KMS-11 (cell line): ENCODE data around the gene DRAM2.

Source experiments
- H2AFZ ChIP-seq: fragments of 200-600 bp; sonication (generic); 2 replicates; pipeline ENCODE4 v1.6.1; 2016; ENCODE audit warnings: antibody characterized with exemption, mixed run types, low read depth
- H3K27ac ChIP-seq: fragments of 200-600 bp; sonication (generic); 2 replicates; pipeline ENCODE4 v1.6.1; 2016; ENCODE audit warnings: mild to moderate bottlenecking, mixed run types
- H3K27me3 ChIP-seq: fragments of 200-600 bp; sonication (generic); 2 replicates; pipeline ENCODE4 v1.6.1; 2017; ENCODE audit warnings: mild to moderate bottlenecking, low read depth, mixed run types, moderate library complexity; ENCODE audit not compliant: insufficient read depth
- H3K36me3 ChIP-seq: fragments of 200-600 bp; sonication (generic); 2 replicates; pipeline ENCODE4 v1.6.1; 2017; ENCODE audit warnings: mild to moderate bottlenecking, mixed run types; ENCODE audit not compliant: insufficient read depth
- H3K4me1 ChIP-seq: fragments of 200-600 bp; sonication (generic); 2 replicates; pipeline ENCODE4 v1.6.1; 2016; ENCODE audit warnings: mild to moderate bottlenecking, low read depth, mixed run types; ENCODE audit not compliant: poor library complexity, severe bottlenecking
- H3K4me2 ChIP-seq: fragments of 200-600 bp; sonication (generic); 2 replicates; pipeline ENCODE4 v1.7.0; 2016; ENCODE audit warnings: mild to moderate bottlenecking, mixed run types
- H3K4me3 ChIP-seq: fragments of 200-600 bp; sonication (generic); IDR thresholded peaks from 2 replicates; pipeline ENCODE4 v1.6.1; 2017; ENCODE audit warnings: low read depth, low read length, mixed read lengths; ENCODE audit not compliant: insufficient read depth
- H3K79me2 ChIP-seq: fragments of 200-600 bp; sonication (generic); 2 replicates; pipeline ENCODE4 v1.6.1; 2016; ENCODE audit warnings: low read depth, mixed run types; ENCODE audit not compliant: insufficient read depth
- H3K9ac ChIP-seq: fragments of 200-600 bp; sonication (generic); 2 replicates; pipeline ENCODE4 v1.6.1; 2016; ENCODE audit warnings: mild to moderate bottlenecking, mixed run types
- H4K20me1 ChIP-seq: fragments of 200-600 bp; sonication (generic); 2 replicates; pipeline ENCODE4 v1.6.1; 2016; ENCODE audit warnings: mild to moderate bottlenecking, mixed run types; ENCODE audit not compliant: insufficient read depth
- TF ChIP-seq, protein P1 (sequence below): fragments of 200-600 bp; sonication (generic); conservative IDR thresholded peaks from 2 replicates; pipeline ENCODE4 v1.6.1; 2017; ENCODE audit warnings: low read depth, mild to moderate bottlenecking, antibody characterized with exemption, low read length, moderate library complexity, mixed read lengths

DRAM2 gene

GRCh38 chr1:111126354-111126753 lies 13.5 kb downstream of the DRAM2 start:
- Histone ChIP-seq H3K27me3 (no peaks in the 10 kb centered on the region), H3K4me3 (no peak overlapping the region), H3K27ac (no peak overlapping the region), H3K36me3 (no peaks in the 10 kb centered on the region), H3K4me2 (no peak overlapping the region), H3K4me1 (no peaks in the 10 kb centered on the region), H4K20me1 (no peaks in the 10 kb centered on the region), H3K9ac (no peak overlapping the region), H3K79me2 (no peaks in the 10 kb centered on the region), H2AFZ (no peak overlapping the region)
- TF ChIP-seq, protein P1, sequence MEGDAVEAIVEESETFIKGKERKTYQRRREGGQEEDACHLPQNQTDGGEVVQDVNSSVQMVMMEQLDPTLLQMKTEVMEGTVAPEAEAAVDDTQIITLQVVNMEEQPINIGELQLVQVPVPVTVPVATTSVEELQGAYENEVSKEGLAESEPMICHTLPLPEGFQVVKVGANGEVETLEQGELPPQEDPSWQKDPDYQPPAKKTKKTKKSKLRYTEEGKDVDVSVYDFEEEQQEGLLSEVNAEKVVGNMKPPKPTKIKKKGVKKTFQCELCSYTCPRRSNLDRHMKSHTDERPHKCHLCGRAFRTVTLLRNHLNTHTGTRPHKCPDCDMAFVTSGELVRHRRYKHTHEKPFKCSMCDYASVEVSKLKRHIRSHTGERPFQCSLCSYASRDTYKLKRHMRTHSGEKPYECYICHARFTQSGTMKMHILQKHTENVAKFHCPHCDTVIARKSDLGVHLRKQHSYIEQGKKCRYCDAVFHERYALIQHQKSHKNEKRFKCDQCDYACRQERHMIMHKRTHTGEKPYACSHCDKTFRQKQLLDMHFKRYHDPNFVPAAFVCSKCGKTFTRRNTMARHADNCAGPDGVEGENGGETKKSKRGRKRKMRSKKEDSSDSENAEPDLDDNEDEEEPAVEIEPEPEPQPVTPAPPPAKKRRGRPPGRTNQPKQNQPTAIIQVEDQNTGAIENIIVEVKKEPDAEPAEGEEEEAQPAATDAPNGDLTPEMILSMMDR, result no peak

DNA sequence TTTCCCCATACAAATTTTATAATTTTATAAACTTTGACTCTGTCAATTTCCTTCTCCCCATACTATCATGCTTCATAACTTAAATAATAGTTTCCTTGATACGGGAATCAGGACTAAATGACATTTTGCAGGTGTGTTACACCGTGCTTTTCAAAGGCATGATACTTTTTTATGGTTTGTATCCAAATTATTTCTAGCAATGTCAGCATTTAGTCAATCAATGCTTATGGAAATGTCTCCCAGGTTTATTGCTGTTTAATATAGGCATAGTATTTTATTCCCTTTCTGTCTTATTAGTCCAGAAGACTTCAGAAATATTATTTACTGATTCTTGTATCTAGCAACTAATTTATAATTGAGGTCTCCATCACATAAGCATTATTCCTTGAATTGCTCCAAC lies 23.4 kb downstream of the DRAM2 start:
- Histone ChIP-seq H3K36me3 (no peaks in the 10 kb centered on the region), H4K20me1 (no peaks in the 10 kb centered on the region), H3K9ac (no peak overlapping the region), H3K27ac (no peak overlapping the region), H3K79me2 (no peaks in the 10 kb centered on the region), H3K27me3 (no peaks in the 10 kb centered on the region), H3K4me3 (no peak overlapping the region), H3K4me1 (no peaks in the 10 kb centered on the region), H2AFZ (no peak overlapping the region), H3K4me2 (no peak overlapping the region)
- TF ChIP-seq, protein P1, result no peak

DNA sequence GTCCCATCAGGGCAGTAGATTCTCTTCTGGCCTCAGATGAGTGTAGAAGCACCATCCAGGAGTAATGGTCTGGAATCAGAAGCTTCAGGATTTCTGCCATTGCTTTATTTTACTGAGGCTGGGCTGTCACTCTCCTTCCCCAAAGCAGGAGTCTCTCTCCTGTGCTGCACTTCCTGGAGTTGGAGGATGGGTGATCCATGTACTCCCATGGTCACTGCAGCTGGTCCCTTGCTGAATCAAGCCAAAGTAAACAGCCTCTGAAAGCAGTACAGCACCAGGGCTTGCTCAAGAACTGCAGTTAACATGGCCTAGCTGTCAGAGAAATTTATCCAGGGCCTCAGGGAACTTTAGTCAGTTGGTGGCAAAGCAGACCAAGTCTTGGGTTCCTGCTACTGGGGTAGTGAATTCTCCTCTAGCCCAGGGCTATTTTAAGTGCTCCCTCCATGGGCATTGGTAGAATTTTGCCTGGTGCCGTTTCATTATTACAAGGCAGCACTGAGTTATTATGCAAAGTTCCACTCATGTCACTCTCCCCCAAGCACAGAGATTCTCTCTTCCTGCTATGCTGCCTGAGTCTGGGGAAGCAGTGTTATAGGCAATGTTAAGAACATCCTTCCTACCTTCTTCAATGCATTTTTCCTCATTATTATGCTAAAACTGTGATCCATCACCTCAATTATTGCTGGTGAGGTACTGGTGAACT lies 29.5 kb downstream of the DRAM2 start:
- H2AFZ ChIP-seq, result no peak overlapping the region
- no peaks in the 10 kb centered on the region for H3K27me3 ChIP-seq
- H4K20me1 ChIP-seq, result no peaks in the 10 kb centered on the region
- H3K79me2 ChIP-seq, result no peaks in the 10 kb centered on the region
- H3K4me2 ChIP-seq, result no peak overlapping the region
- no peak overlapping the region for H3K27ac ChIP-seq
- no peak overlapping the region for H3K9ac ChIP-seq
- H3K4me1 ChIP-seq, result no peaks in the 10 kb centered on the region
- TF ChIP-seq, protein P1, result no peak
- H3K4me3 ChIP-seq, result no peak overlapping the region
- H3K36me3 ChIP-seq, result no peaks in the 10 kb centered on the region

- Histone ChIP-seq H2AFZ (no peak overlapping the region), H4K20me1 (no peaks in the 10 kb centered on the region), H3K36me3 (no peaks in the 10 kb centered on the region), H3K79me2 (no peaks in the 10 kb centered on the region), H3K4me3 (no peak overlapping the region), H3K4me1 (no peaks in the 10 kb centered on the region), H3K27ac (no peak overlapping the region), H3K9ac (no peak overlapping the region), H3K27me3 (no peaks in the 10 kb centered on the region), H3K4me2 (no peak overlapping the region)
- TF ChIP-seq, protein P1, result no peak
Observed at GRCh38 chr1:111104981-111105380, 34.9 kb downstream of the DRAM2 start.
